GM21576 (cell line): ENCODE data around the gene RMND1.

Experiments used
- ATAC-seq: cut with Tn5 transposase; IDR thresholded peaks from one replicate; pipeline ENCODE4 v1.9.1; 2021; ENCODE audit warnings: mild to moderate bottlenecking, moderate library complexity; ENCODE audit not compliant: unreplicated experiment

Gene RMND1

DNA sequence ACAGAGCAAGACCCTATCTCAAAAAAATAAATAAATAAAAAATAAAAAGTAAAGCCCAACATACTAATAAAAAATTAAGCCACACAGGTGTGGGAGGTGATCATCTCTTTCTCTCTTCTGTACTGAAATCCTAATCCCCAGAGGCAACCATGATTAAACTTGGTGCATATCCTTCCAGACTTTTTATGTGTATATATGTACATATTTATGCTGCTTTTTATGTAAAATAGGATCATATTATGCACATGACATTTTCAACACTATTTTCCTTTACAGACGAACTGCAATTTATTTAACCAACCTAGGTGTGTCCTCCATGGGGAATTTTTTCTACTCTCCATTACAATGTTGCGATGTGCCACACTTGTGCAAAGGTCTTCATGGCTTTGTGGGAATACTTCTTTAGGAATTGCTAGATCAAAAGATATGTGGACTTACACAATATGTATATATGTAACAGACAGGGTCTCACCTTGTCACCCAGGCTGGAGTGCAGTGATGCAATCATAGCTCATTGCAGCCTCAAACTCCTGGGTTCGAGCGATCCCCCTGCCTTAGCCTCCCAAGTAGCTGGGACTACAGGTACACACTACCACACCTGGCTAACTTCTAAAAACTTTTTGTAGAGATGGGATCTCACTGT, 23.7 kb downstream of the RMND1 start:
- ATAC-seq, result no peak

DNA sequence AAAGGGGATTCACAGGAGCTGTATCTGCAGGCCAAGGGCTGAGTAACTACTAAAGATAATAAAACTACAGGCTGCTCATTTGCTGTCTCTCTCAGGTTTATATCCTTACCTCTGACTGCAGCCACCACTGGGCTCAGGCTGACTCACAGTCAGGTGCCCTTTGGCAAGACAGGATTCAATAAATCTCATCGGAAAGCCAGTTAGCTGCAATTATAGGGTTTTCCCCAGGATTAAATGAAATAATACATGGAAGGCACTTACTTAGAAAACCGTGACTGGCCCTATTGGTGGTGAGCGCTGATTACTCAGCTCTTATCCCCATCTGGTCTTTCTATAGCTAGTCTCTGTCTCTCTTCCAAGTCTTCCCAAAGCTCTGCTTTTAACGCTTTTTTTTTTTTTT, 26.4 kb downstream of the RMND1 start:
- ATAC-seq, result no peak

DNA sequence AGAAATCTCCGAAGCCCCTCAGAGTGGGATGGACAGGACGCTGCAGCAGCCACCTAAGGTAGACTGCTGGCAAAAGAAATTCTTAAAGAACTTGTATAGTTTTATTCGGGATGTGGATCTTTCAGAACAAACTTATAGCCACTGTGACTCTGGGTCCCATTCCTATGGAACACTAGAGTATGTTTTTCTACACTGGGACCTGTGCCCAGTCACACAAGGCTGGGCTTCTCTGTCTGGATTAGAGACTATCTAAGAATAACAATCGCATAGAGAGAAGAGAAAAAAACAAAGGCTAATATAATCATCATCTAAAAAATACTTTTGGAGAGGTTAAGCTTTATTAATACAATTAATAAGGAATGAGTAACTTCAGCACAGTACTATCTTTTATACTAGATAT, 28.9 kb downstream of the RMND1 start:
- no peak for ATAC-seq

DNA sequence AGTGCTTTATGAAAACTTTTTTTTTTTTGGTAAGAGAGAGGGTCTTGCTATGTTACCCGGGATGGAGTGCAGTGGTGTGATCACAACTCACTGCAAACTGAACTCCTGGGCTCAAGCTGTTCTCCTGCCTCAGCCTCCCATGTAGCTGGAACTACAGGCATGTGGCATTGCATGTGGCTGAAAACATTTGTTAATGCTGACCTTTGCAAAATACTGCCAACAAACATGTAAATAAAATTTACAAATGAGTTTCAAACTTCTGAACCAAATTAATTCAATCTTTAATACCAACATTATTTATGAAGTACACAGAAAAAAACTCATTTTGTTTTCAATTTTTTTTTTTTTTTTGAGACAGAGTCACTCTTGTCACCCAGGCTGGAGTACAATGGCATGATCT, 34.4 kb downstream of the RMND1 start:
- no peak for ATAC-seq

DNA sequence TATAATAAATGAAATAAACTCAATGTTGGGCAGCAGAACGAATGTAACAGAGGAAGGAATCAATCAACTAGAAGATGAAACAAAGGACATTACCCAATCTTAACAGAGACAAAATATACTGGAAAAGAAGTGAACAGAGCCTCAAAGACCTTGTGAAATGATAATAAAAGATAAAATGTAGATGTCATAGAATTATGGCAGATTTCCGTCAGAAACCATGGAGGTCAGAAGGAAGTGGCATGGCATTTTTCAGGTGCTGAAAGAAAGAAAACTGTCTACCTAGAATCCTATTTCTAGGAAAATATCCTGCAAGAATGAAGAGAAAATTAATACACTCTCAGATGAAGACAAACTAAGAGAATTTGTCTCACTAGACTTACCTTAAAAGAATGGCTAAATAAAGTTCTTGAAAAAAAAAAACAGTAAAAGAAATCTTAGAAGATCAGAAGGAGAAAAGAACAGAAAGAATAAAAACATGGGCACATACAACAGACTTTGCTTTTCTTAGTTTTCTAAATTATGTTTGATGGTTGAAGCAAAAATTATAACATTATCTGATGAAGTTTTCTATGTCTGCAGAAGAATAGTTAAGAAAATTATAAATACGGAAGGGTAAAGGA, 37.2 kb downstream of the RMND1 start:
- no peak for ATAC-seq

DNA sequence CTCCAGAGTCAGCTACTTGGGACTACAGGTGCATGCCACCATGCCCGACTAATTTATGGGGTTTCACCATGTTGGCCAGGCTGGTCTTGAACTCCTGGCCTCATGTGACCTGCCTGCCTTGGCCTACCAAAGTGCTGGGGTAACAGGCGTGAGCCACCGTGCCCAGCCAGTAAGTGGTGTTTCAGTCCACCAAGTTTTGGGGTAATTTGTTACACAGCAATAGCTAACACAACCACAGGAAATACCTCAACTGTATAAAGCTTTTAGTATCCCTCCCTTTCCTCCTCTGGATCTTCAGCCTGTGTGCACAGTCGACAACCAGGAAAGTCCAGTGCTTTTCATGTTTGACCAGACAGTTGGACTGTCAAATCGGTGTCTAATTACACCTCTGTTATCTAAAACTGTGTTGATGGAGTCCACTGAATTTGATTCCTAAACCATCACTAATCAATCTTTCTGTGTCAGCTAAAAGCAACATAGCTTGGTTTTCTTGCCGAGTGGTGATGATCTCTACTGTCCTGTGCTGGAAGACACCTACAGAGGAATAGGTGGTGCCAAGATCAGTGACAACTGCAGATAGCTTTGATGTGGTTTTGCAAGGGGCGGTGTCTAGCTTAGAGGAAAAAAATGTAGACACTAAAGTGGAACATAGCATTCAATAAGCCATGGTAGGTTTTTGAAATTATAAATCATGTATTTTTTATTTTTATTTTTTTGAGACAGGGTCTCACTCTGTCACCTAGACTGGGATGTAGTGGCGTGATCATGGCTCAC, 38.4 kb downstream of the RMND1 start:
- no peak for ATAC-seq

DNA sequence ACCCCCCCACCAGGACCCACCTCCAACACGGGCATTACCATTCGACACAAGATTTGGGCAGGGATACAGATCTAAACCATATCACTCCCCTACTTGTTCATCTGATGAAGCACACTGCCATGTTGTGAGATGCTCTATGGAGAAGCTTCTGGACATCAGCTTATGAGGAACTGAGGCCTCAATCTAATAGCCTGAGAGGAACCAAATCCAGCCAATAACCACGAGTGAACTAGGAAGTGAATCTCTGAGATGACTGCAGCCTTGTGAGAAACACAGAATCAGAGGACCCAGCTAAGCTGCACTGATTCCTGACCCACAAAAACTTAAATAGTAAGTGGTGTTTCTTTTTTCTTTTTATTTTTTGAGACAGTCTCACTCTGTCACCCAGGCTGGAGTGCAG, 39.0 kb downstream of the RMND1 start:
- ATAC-seq, result no peak

DNA sequence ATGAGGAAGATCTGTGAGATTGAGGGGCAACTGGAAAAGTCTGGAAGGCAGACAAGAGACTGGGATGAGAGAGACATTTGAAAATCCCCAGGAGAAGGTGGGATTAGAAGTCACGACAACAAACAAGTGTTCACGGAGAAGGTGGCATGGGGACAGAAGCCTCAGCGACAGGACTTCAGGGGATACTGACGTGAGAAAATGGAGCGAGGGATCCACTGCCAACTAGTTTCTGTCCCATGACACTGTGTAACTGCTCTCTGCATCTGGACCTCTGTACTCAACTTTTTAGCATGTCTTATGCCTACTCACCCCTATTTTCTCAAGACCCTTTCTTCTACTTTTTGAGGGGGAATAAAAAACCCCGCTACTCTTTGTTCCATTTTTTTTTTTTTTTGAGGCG, 42.2 kb downstream of the RMND1 start:
- ATAC-seq, result no peak

DNA sequence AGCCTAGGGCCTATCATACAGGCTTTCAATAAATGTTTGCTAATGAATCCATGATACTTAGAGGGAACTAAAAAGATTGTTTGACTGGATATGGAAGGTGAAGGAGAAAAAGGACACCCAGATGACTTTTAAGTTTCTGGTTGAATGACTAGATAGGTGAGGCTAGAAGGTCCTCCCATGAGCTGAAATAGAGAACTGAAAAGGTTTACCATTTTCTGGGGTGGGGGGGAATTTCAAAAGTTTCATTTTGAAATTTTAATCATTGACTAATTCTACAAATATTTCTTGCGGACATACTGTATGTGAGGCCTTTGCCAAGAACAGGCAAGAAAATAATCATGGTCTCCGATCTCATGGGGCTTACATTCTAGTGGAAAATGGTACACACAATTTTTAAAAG, 42.7 kb downstream of the RMND1 start:
- ATAC-seq, result no peak

DNA sequence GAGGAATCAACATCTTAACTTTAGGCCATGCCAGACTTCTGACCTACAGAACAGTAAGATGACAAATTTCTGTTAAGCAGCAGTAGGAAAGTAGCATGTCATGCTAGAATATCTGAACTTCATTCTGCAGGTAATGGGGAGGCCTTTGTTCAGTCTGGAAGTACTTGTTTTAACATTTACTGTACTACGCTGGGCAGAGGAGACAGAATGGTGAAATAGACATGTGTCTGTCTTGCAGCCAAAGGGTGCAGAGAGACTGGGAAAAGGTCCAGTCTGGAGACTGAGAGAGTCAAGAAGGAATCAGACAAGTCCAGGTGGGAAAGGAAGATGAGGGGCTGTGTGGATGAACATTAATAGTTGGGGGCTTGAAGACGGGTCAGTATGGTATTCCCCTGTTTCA, 43.1 kb downstream of the RMND1 start:
- ATAC-seq, result no peak

DNA sequence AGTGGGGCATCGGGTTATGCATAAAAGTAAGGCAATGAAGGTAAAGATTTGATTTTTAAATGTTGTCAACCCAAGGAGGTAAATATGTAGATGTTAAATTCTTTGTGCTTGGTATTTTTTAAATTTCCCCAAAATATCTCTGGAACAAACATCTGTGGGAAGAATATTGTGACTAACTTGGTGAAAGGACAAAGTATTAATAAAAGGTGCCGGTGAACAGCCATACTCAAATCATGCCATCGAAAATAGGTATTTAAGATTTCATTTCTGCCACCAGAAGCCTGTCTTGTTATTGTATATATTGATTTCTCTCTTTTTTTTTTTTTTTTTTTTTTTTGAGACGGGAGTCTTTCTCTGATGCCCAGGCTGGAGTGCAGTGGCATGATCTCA, 48.0 kb downstream of the RMND1 start:
- no peak for ATAC-seq

DNA sequence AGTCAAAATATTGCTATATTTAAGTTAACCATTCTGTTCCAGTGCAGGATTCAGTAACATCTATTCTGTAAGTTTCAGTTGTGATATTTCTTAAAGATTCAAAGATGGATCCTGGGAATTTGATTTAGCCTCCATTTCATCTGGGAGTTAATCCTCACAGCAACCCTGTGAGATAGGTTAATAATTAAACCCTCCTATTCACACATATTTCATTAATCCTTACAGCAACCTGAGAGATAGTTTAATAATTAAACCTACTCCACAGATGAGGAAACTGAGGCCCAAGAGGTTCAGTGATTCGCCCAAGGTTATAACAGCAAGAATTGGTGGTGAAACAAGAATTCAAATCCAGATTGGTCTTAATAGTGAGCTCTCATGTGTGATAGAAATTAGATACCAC, 49.7 kb downstream of the RMND1 start:
- no peak for ATAC-seq

DNA sequence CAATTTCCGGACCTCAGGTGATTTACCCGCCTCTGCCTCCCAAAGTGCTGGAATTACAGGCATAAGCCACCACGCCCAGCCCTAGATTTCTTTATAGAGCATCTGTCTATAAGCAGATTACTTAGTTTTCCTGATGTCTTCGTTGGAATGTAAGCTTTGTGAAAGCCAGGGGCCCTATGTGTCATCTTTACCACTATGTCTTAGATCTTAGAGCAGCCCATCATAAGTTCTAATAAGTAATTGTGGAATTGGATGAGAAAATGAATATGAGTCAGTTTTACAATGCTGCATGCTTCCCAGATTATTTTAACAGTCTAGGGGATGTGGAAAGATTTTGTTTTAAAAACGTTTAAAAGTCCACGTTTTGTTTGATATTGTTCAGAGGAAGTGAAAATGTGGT, 51.5 kb downstream of the RMND1 start:
- ATAC-seq, result no peak

DNA sequence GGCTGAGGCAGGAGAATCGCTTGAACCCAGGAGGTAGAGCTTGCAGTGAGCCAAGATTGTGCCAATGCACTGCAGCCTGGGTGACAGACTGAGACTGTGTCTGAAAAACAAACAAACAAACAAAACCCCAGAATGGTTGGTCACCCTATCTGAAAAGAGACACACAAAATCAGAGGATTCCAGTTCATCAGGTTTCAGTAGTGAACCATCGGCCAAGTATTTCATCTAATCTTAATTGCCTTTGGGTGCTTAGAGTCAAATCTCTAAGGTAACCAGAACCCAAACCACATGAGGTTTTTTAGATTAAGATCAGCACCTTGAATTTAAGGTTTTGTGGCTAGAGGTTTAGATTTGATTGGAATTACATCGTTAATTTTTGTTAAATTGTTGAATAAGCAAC, 52.2 kb downstream of the RMND1 start:
- no peak for ATAC-seq

DNA sequence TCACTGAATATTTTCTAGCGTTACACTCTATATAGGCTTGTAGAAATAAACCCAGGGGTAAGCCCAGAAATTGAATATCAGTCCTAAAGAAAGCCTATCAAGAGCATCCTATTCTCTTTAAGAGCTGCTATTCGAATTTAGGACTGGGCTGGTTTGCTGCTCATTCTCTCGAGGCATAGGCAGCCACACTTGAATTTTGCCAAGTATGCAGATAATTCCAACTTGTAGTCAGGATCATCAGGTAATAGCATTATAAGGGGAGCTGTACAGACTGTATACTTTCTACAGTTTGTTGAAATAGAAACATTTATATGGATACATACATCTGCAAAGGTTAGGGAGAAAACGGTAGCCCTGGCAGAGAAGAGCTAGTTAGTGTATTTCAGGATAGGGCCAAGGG, 58.5 kb downstream of the RMND1 start:
- ATAC-seq, result no peak

DNA sequence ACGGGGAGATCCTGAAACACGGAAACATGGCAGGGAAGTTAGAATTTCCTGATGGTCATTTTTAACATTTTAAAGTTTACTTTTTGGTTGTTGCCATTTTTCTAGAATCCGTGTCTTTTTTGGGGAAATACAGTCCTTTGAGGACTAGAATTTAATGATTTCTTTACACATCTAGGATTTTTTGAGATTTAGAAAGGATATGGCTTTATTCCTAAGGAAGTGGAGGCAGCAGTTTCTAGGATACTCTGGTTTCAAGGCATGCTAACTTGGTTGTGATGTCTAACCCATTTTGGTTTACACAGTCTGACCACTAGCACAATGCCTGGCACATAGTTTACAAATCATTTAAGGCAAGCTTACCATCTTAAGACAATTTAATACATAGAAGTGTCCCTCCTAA, 59.5 kb downstream of the RMND1 start:
- no peak for ATAC-seq

DNA sequence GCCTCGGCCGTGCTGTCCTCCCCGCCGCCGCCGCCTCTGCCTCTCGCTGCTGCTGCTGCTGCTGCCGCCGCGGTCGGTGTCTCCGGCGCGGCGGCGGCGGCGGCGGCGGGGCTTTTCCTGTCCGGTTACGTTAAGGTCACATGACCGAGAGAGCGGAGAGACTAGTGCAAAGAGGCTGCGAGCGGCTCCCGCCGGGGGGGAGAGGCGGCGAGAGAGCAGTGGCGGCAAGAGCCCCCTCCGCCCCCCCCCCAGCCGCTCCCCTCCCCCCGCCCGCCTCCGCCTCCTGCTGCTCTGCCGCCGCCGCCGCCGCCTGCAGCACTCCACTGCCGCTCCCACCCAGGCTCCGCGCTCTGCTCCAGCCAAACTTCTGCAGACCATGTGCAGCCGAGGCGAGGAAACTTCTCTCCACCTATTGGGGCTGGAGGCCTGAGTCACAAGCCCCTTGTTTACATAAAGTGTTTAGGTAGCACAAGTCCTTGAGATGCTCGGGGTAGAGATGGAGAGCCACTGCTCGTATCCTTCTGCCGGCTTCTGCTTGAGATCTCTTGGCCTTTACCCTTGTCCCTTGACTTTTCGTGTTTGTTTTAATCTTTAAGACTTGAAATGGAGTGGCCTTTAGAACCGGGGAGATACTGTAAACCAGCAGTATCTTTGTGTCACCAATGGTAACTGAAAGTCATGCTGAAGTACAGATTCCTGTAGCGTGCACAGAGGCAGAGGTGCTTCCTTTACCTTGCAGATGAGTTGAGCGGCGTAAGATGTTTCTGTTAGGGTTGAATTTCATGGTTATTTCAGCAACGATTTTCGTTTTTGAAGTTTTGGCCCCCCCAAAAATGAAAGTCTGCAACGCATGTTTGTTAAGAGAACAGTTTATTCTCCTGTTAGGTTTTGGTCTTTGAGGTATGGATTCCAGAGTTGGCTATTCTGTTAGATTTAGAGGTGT, 60.2 kb downstream of the RMND1 start, which contains the start of gene ZBTB2:
Gene ZBTB2, minus strand, starts transcription at position 89 of the 943 bp plus-strand sequence. CDS start 17,922 bp downstream, outside the sequence.
- peak; percentile 16 for ATAC-seq

DNA sequence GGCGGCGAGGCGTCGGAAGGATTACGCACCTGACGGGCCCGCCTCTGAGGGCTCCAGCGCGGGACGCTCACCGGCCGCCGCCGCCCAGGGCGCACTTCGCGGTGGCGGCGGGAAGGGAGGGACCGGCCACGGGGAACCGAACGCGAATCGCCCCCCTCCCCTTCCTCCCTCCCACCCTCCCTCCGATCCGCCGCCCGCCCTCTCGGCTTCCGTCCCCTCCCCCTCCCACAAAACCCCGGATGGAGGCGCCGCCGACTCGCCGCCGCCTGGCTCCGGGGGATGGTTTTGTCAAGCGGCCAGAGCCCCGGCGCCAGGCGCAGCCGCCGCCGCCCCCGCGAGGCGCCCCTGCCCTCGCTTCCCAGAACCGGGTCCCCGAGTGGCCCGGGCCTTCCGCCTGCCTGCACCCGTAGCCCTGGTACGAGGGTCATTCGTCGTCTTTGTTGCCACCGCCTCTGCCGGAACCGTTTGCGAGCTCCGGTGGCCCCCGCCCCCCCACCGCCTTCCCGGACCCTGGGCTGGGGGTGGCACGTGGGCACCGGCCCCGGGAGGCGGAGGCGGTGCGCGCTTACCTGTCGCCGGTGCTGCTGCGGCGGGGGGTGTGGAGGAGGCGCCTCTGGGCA, 61.0 kb downstream of the RMND1 start:
- ATAC-seq, result peak; percentile 3

DNA sequence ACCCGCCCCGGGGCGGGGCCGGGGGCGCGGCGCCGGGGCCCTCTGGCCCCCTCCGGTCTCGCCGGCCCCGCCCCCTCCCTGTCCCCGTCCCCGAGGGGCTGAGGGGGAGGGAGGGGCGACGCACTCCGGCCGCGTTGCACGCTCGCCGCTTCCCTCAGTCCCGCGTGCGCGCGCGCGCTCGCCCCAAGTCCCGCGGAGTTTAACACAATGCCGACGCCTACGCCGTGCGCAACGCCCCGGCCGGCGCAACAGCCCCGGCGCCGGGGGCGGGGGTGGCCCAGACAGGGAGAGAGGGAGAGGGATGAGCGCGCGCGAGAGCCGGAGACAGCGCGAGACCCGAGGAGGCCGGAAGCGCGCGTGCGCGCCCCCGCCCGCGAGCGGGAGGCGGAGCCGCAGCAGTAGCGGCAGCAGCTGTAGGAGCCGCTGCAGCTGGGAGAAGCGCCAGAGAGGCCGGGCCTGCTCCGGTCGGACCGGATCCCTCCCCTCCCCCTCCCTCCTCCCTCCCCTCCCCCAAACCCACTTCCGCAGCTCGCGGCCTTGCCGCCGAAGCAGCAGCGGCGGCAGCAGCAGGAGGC, 61.6 kb downstream of the RMND1 start:
- ATAC-seq, result peak; percentile 82

DNA sequence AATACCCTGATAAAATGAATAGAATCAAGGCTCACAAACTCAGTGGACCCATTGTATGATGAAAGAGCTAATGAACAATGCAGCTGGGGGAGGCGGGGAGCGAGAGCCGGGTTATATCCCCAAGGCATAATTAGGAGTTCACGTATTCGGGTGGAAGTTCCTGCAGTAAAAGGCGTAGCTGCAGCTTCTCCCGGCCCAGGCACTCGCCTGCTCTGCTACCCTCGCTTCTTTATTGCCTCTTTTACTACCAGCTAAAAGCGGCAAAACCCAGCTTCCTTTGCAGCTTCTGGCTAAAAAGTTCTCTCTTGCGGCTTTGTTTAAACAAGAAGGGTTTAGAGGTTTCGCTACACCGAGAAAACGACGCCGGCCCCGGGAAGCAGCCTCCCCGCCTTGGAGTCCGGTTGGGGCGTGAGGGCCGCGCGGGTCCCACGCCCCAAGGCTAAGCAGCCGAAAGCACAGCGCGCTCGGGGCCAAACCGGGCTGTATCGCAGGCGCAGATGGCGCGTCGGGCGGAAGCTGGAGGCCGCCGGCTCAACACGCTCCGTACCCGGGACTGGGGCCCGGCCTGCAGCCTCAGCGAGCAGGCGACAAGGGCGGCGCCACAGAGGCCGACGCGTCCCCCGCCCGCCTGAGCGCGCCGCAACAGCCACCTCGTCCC, 62.2 kb downstream of the RMND1 start:
- peak; percentile 57 for ATAC-seq
